ENCODE data around the gene MTAP. TPM values are rescaled to one million over a fixed set of nuclear protein-coding genes. Genes with fewer than 3 reads are reported as not detected.

Gene MTAP
- total and polyA plus RNA-seq, 2 experiments from 2014 or later = 29.8 to 44.8 TPM

DNA sequence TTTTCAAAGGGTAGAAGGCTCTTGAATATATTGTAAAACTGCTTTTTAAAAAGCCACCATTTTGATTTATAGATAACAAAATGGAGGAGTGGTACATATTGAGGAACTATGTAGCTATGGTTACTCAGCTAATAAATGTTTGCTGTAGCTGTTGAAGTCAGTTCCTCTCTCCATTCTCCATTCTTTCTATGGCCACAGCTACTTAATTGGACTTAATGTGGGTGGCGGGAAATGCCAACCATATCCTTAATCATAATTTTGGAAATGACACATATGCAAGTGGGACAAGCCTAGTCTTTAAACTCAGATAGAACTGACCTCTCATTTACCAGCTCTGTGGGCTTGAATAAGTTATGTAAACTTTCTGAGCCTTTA lies 181.1 kb downstream of the MTAP start:
- H3K27me3 ChIP-seq (replicated peaks; ENCODE audit: insufficient read depth) = no peaks in the 10 kb centered on the region
- H3K4me3 ChIP-seq = no peak overlapping the region
- no peaks in the 10 kb centered on the region for H4K20me1 ChIP-seq (ENCODE audit: insufficient read depth)
- no peaks in the 10 kb centered on the region for H3F3A ChIP-seq (ENCODE audit: insufficient read depth)
- no peak overlapping the region for H3K27ac ChIP-seq
- no peak for DNase-seq
- in situ Hi-C loops (cut with MboI) = no loop called here
- H3K4me2 ChIP-seq (ENCODE audit: unreplicated experiment) = no peak overlapping the region
- WGBS, 2 experiments (ENCODE audit: low coverage in 1 of 2, low lambda C conversion rate in 2 of 2, missing lambda C conversion rate in 2 of 2) = 92 to 100% methylated on average over 1 of the region's 1 CpG
- H3K4me1 ChIP-seq (ENCODE audit: insufficient read depth) = peaks cover 17% of the 10 kb centered on the region
- no peaks in the 10 kb centered on the region for H3K9me3 ChIP-seq (ENCODE audit: low read depth)
- H3K9me2 ChIP-seq (ENCODE audit: insufficient read depth) = no peaks in the 10 kb centered on the region
- no peak overlapping the region for H2AFZ ChIP-seq
- H3K36me3 ChIP-seq (ENCODE audit: low read depth) = no peaks in the 10 kb centered on the region
- no peak overlapping the region for H3K9ac ChIP-seq
- no peak for TF ChIP-seq EZH2 (IDR thresholded peaks at IDR 0.05; ENCODE audit: insufficient read depth, poor library complexity, severe bottlenecking)
- no peak for TF ChIP-seq EZH2phosphoT487 (IDR thresholded peaks at IDR 0.05; ENCODE audit: insufficient read depth, low read depth)
- H3K79me2 ChIP-seq (ENCODE audit: insufficient read depth) = no peaks in the 10 kb centered on the region

DNA sequence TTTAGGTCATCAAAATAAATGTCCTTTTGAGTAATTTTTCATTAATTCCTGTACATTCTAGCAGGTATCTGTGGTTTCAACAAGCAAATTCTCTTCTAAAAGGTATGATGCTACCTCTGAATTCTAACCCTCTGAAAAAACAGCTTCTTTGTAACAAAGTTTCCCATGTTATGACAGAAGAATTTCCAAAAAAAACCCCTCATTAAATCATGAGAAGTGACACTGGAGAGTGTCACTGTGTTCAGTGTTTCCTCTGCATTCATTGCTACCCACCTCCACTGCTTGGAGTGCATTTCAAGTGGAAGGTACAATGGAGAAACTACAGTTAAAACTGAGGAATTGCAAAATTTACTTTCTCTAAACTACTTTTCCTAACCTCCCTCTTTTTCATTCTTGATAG lies 181.7 kb downstream of the MTAP start:
- H3K4me1 ChIP-seq (ENCODE audit: insufficient read depth) = peaks cover 17% of the 10 kb centered on the region
- no peak for DNase-seq
- no peak overlapping the region for H2AFZ ChIP-seq
- H3K9me3 ChIP-seq (ENCODE audit: low read depth) = no peaks in the 10 kb centered on the region
- H3K9me2 ChIP-seq (ENCODE audit: insufficient read depth) = no peaks in the 10 kb centered on the region
- H3K27ac ChIP-seq = no peak overlapping the region
- H4K20me1 ChIP-seq (ENCODE audit: insufficient read depth) = no peaks in the 10 kb centered on the region
- no peaks in the 10 kb centered on the region for H3K36me3 ChIP-seq (ENCODE audit: low read depth)
- no peak overlapping the region for H3K9ac ChIP-seq
- H3F3A ChIP-seq (ENCODE audit: insufficient read depth) = no peaks in the 10 kb centered on the region
- no peaks in the 10 kb centered on the region for H3K27me3 ChIP-seq (replicated peaks; ENCODE audit: insufficient read depth)
- no peaks in the 10 kb centered on the region for H3K79me2 ChIP-seq (ENCODE audit: insufficient read depth)
- in situ Hi-C loops (cut with MboI) = no loop called here
- no peak overlapping the region for H3K4me3 ChIP-seq
- no peak overlapping the region for H3K4me2 ChIP-seq (ENCODE audit: unreplicated experiment)
- TF ChIP-seq EZH2phosphoT487 (IDR thresholded peaks at IDR 0.05; ENCODE audit: insufficient read depth, low read depth) (no peak), EZH2 (IDR thresholded peaks at IDR 0.05; ENCODE audit: insufficient read depth, poor library complexity, severe bottlenecking) (no peak)

DNA sequence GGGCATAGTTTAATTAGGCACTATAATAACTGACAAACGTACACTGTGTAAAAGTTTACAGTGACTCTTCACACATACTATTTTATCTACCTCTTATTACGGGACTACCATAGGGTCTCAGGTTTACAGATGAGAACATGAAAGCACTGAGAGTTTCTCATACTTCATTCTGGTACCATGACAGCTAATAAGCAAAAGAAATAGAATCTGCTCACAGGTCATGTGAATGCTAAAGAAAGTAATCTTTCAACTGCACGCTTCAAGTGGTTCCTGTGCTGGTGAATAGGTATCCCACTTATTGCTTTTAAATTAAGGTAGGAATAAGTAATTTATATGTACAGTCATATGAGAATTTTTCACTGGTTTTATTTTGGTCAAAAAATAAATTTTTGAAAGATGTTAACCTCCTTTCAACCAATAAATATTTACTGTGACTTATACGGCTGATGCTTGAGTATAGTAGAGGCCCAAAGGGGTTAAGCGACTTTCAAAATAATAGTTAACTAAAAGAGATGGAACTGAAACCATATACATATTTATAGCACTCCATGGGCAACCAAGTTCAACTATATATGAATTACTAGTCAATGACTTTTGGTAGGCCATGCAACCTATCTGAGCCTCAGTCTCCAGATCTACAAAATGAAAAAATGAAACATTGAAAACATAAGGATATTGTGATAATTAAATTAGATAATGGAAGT lies 183.7 kb downstream of the MTAP start:
- Histone ChIP-seq H2AFZ (peak overlapping the region; percentile 66; the same call in 1 of the 2 replicates), H3K27me3 (replicated peaks; ENCODE audit: insufficient read depth) (no peaks in the 10 kb centered on the region), H3K79me2 (ENCODE audit: insufficient read depth) (peaks cover 4% of the 10 kb centered on the region; the same call in 1 of the 2 replicates), H3K9me3 (ENCODE audit: low read depth) (no peaks in the 10 kb centered on the region), H3K27ac (peak overlapping the region; percentile 70), H3K4me2 (ENCODE audit: unreplicated experiment) (peak overlapping the region; percentile 98), H3F3A (ENCODE audit: insufficient read depth) (no peaks in the 10 kb centered on the region), H3K9ac (no peak overlapping the region; the same call in 1 of the 2 replicates), H3K4me3 (no peak overlapping the region), H4K20me1 (ENCODE audit: insufficient read depth) (no peaks in the 10 kb centered on the region), H3K36me3 (ENCODE audit: low read depth) (no peaks in the 10 kb centered on the region), H3K9me2 (ENCODE audit: insufficient read depth) (no peaks in the 10 kb centered on the region), H3K4me1 (ENCODE audit: insufficient read depth) (peaks cover 23% of the 10 kb centered on the region)
- no peak for TF ChIP-seq EZH2phosphoT487 (IDR thresholded peaks at IDR 0.05; ENCODE audit: insufficient read depth, low read depth)
- no peak for TF ChIP-seq EZH2 (IDR thresholded peaks at IDR 0.05; ENCODE audit: insufficient read depth, poor library complexity, severe bottlenecking)
- no peak for DNase-seq
- WGBS, 2 experiments (ENCODE audit: low coverage in 1 of 2, low lambda C conversion rate in 2 of 2, missing lambda C conversion rate in 2 of 2) = 86 to 87% methylated on average over 5 of the region's 5 CpGs
- in situ Hi-C loops (cut with MboI) = no loop called here

Other genes starting within 250 kb of the MTAP start
- 18.1 and 27.3 TPM in 2 replicates for gene CDKN2A, start 191.8 kb downstream of the MTAP start, total RNA-seq (2014; rRNA removed; shearing (Covaris generic))
- gene CDKN2A, start 191.8 kb downstream of the MTAP start, polyA plus RNA-seq (2016; fragmentation: Nextera tagmentation; extraction: Ambion mirVana) = 42.2 and 43.6 TPM in 2 replicates
- 1.3 and 4.1 TPM in 2 replicates for gene CDKN2B-AS1, start 192.2 kb downstream of the MTAP start, total RNA-seq (2014; rRNA removed; shearing (Covaris generic))
- gene CDKN2B-AS1, start 192.2 kb downstream of the MTAP start, polyA plus RNA-seq (2016; fragmentation: Nextera tagmentation; extraction: Ambion mirVana) = 0.58 and 0.61 TPM in 2 replicates
- 5.3 and 10.6 TPM in 2 replicates for gene CDKN2B, start 206.7 kb downstream of the MTAP start, total RNA-seq (2014; rRNA removed; shearing (Covaris generic))
- gene CDKN2B, start 206.7 kb downstream of the MTAP start, polyA plus RNA-seq (2016; fragmentation: Nextera tagmentation; extraction: Ambion mirVana) = 6.7 and 8.9 TPM in 2 replicates